Mesodermal cell (in vitro differentiated cells): Measurements from ENCODE around the gene GPR89B.
"Not testable (repeated sequence)": the region's sequence is repeated elsewhere in the genome, so short reads cannot be mapped to it uniquely, and the experiment has no call there.

Experiments used
- H3K27ac ChIP-seq: 2 replicates; pipeline ENCODE4 v1.7.0; 2013; ENCODE audit warnings: mild to moderate bottlenecking, low read depth, low read length, moderate library complexity; ENCODE audit not compliant: severe bottlenecking
- H3K36me3 ChIP-seq: 2 replicates; pipeline ENCODE4 v1.7.1; 2013; ENCODE audit warnings: mild to moderate bottlenecking, low read length, moderate library complexity; ENCODE audit not compliant: control insufficient read depth, insufficient read depth
- H3K4me1 ChIP-seq: one replicate; pipeline ENCODE4 v1.7.1; 2013; ENCODE audit warnings: mild to moderate bottlenecking, low read length; ENCODE audit not compliant: insufficient read depth, control insufficient read depth, poor library complexity, severe bottlenecking
- H3K4me3 ChIP-seq: 2 replicates; pipeline ENCODE4 v1.7.0; 2013; ENCODE audit warnings: low read length, control low read depth, mild to moderate bottlenecking; ENCODE audit not compliant: insufficient read depth, poor library complexity, severe bottlenecking; ENCODE audit errors: extremely low read depth
- H3K9me3 ChIP-seq: 2 replicates; pipeline ENCODE4 v1.7.1; 2013; ENCODE audit warnings: mild to moderate bottlenecking, low read length, moderate library complexity; ENCODE audit not compliant: control insufficient read depth
- WGBS, 2 experiments: methylation state at CpG; one replicate each; pipeline ENCODE4 v1.1.5; 2013; ENCODE audit warnings: missing lambda C conversion rate in 2 of 2; ENCODE audit not compliant: insufficient coverage in 2 of 2; 5-methylcytosine and 5-hydroxymethylcytosine counted together

GPR89B gene

GRCh38 chr1:147940456-147940855, 12.2 kb downstream of the GPR89B start:
- not testable (repeated sequence) for H3K4me3 ChIP-seq, H3K27ac ChIP-seq, H3K36me3 ChIP-seq, H3K4me1 ChIP-seq, H3K9me3 ChIP-seq
- WGBS, 2 experiments: 100% methylated on average over 1 of the region's 2 CpGs; no CpG with 5 or more reads in 1 of the 2 experiments

GRCh38 chr1:147942563-147942962, 14.3 kb downstream of the GPR89B start:
- WGBS, 2 experiments: no CpG with 5 or more reads among the region's 1 CpG

GRCh38 chr1:147949517-147949916, 21.3 kb downstream of the GPR89B start:
- not testable (repeated sequence) for H3K36me3 ChIP-seq, H3K4me3 ChIP-seq, H3K27ac ChIP-seq, H3K9me3 ChIP-seq, H3K4me1 ChIP-seq
- 95 to 100% methylated on average over 1 to 7 of the region's 35 CpGs for WGBS, 2 experiments

More at GRCh38 chr1:147942563-147942962, 14.3 kb downstream of the GPR89B start:
- not testable (repeated sequence) for H3K36me3 ChIP-seq, H3K4me3 ChIP-seq, H3K27ac ChIP-seq, H3K4me1 ChIP-seq, H3K9me3 ChIP-seq

GRCh38 chr1:147958906-147959305, 30.7 kb downstream of the GPR89B start:
- WGBS, 2 experiments: no CpG with 5 or more reads among the region's 1 CpG
- not testable (repeated sequence) for H3K4me1 ChIP-seq, H3K36me3 ChIP-seq, H3K9me3 ChIP-seq, H3K27ac ChIP-seq, H3K4me3 ChIP-seq

- not testable (repeated sequence) for H3K27ac ChIP-seq, H3K4me1 ChIP-seq
- 88% methylated on average over 1 of the region's 2 CpGs; no CpG with 5 or more reads in 1 of the 2 experiments for WGBS, 2 experiments
Measured at GRCh38 chr1:147959680-147960079, 31.5 kb downstream of the GPR89B start.

GRCh38 chr1:147964575-147964974, 36.4 kb downstream of the GPR89B start:
- H3K4me3 ChIP-seq, H3K9me3 ChIP-seq, H3K4me1 ChIP-seq, H3K27ac ChIP-seq, H3K36me3 ChIP-seq: not testable (repeated sequence)
- no CpG with 5 or more reads among the region's 1 CpG for WGBS, 2 experiments

More at GRCh38 chr1:147959680-147960079, 31.5 kb downstream of the GPR89B start:
- not testable (repeated sequence) for H3K36me3 ChIP-seq, H3K4me3 ChIP-seq, H3K9me3 ChIP-seq

- not testable (repeated sequence) for H3K36me3 ChIP-seq, H3K4me3 ChIP-seq, H3K4me1 ChIP-seq, H3K9me3 ChIP-seq, H3K27ac ChIP-seq
- no CpG with 5 or more reads among the region's 1 CpG for WGBS, 2 experiments
Measured at GRCh38 chr1:147966657-147967056, 38.4 kb downstream of the GPR89B start.

- not testable (repeated sequence) for H3K9me3 ChIP-seq, H3K36me3 ChIP-seq, H3K4me1 ChIP-seq, H3K27ac ChIP-seq, H3K4me3 ChIP-seq
- WGBS, 2 experiments: 86% methylated on average over 1 of the region's 6 CpGs; no CpG with 5 or more reads in 1 of the 2 experiments
Measured at GRCh38 chr1:147978896-147979651, 50.9 kb downstream of the GPR89B start.

- H3K4me1 ChIP-seq, H3K27ac ChIP-seq, H3K9me3 ChIP-seq, H3K4me3 ChIP-seq, H3K36me3 ChIP-seq: not testable (repeated sequence)
- WGBS, 2 experiments: 100% methylated on average over 1 of the region's 2 CpGs; no CpG with 5 or more reads in 1 of the 2 experiments
Measured at GRCh38 chr1:147985374-147985773, 57.2 kb downstream of the GPR89B start.

- WGBS, 2 experiments: no CpG with 5 or more reads among the region's 3 CpGs
- H3K9me3 ChIP-seq: not testable (repeated sequence)
Measured at GRCh38 chr1:147987893-147988292, 59.7 kb downstream of the GPR89B start.

GRCh38 chr1:147992916-147993315, 64.7 kb downstream of the GPR89B start:
- not testable (repeated sequence) for H3K27ac ChIP-seq, H3K4me1 ChIP-seq
- no CpG with 5 or more reads among the region's 4 CpGs for WGBS, 2 experiments

More at GRCh38 chr1:147987893-147988292, 59.7 kb downstream of the GPR89B start:
- not testable (repeated sequence) for H3K4me1 ChIP-seq, H3K27ac ChIP-seq, H3K4me3 ChIP-seq, H3K36me3 ChIP-seq

More at GRCh38 chr1:147992916-147993315, 64.7 kb downstream of the GPR89B start:
- not testable (repeated sequence) for H3K4me3 ChIP-seq, H3K9me3 ChIP-seq, H3K36me3 ChIP-seq
